ENCODE measurements around the gene SMIM44.

GRCh38 chr19:3530389-3530788, 47.1 kb upstream of the SMIM44 start:
- TF ChIP-seq CTCF (IDR thresholded peaks at IDR 0.05): no peak
- TF ChIP-seq POLR2AphosphoS5 (IDR thresholded peaks at IDR 0.05): no peak
- no peak for TF ChIP-seq POLR2A (IDR thresholded peaks at IDR 0.05)
